ENCODE measurements around the gene ACACA.
"Not testable (repeated sequence)": the region's sequence is repeated elsewhere in the genome, so short reads cannot be mapped to it uniquely, and the experiment has no call there.

The ACACA gene

DNA sequence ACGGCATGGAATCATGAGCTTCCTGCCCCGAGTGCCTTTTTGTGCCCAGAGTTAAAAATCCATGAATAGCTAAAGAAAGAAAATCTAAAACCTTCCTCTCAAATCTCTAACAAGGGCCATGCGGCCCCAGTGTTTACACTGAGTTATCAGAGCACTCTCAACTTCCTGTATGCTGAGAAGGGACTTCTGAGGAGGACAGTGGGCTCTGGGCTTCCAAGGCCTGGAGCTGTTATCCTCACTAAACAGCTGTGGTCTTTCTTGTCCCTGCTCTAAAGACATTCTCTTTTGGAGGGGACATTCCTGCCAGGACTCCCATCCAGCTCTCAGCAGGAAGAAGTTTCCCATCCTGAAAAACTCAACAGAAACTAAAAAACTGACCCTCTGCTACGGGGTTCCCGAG, 322.3 kb downstream of the ACACA start:
- H3K4me3 ChIP-seq (ENCODE audit: low read depth, low read length), result no peak overlapping the region
- DNase-seq (ENCODE audit: low read depth), result no peak
- TF ChIP-seq, protein P1, sequence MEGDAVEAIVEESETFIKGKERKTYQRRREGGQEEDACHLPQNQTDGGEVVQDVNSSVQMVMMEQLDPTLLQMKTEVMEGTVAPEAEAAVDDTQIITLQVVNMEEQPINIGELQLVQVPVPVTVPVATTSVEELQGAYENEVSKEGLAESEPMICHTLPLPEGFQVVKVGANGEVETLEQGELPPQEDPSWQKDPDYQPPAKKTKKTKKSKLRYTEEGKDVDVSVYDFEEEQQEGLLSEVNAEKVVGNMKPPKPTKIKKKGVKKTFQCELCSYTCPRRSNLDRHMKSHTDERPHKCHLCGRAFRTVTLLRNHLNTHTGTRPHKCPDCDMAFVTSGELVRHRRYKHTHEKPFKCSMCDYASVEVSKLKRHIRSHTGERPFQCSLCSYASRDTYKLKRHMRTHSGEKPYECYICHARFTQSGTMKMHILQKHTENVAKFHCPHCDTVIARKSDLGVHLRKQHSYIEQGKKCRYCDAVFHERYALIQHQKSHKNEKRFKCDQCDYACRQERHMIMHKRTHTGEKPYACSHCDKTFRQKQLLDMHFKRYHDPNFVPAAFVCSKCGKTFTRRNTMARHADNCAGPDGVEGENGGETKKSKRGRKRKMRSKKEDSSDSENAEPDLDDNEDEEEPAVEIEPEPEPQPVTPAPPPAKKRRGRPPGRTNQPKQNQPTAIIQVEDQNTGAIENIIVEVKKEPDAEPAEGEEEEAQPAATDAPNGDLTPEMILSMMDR (IDR thresholded peaks at IDR 0.05; ENCODE audit: insufficient read depth, low read depth, low read length, missing control alignments), result no peak

DNA sequence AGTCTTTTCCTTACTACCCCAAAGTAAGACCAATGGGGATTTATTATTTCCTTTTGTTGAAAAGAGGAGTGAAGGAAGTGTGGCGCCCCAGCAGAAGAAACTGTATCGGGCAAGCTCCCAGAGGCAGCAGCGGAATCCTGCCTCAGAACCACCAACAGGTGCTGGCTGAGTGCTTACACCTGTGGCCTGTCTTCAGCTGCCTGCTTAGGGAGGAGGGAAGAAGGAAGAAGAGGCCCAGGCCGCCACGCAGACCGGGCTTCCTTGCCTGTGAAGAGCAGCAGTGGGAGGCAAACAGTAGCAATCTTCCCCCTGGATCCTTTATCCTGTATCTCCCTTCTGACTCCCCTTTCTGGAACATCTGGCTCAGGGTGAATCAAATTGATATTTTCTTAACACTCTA, 323.2 kb downstream of the ACACA start:
- no peak overlapping the region for H3K4me3 ChIP-seq (ENCODE audit: low read depth, low read length)
- no peak for DNase-seq (ENCODE audit: low read depth)
- TF ChIP-seq, protein P1 (IDR thresholded peaks at IDR 0.05; ENCODE audit: insufficient read depth, low read depth, low read length, missing control alignments), result no peak

DNA sequence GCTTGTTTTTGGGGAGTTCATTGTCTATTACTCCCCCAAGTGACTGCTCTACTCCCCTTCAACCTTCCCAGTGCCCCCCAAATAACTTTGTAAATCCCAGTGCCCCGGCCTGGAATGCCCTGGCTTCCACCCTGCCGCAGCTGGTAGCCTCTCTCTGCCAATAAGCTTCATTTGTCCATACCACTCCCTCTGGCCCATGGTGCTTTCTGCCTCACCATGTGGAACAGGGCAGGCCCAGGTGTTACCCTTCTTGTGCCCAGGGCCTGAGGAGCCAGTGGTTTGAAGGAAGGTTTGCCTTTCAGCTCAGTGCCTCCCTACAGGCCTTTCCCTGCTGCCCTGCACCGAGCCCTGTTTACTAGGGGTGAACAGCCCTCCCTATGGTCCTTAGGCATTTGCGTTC, 323.7 kb downstream of the ACACA start:
- H3K4me3 ChIP-seq (ENCODE audit: low read depth, low read length), result no peak overlapping the region
- TF ChIP-seq, protein P1 (IDR thresholded peaks at IDR 0.05; ENCODE audit: insufficient read depth, low read depth, low read length, missing control alignments), result no peak
- DNase-seq (ENCODE audit: low read depth), result no peak

DNA sequence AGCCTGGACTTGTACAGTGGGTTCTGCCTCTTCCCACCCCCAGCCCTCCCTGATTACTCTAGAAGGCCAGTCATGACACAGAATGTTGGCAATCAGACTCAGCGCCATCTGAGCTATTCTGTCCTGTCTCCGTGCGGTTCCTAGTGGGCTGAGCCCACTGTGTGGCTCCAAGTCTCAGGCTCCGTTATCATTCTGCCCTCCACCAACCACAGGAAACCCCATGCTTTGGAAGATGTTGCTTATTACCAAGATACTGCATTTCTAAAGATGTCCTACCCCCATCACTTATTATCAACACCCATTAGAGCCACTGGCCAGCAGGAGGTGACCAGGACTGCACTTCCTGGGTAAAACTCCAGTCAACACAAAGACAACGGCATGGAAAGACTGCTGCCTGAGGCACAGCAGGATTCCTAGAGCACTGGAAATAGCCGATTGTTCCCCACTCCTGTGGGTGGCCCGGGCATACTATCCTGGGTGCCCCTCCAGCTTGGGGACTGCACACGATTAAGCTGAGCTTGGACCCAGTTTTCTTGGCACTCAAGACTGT, 324.2 kb downstream of the ACACA start:
- TF ChIP-seq, protein P1 (IDR thresholded peaks at IDR 0.05; ENCODE audit: insufficient read depth, low read depth, low read length, missing control alignments), result no peak
- H3K4me3 ChIP-seq (ENCODE audit: low read depth, low read length), result no peak overlapping the region
- DNase-seq (ENCODE audit: low read depth), result no peak

DNA sequence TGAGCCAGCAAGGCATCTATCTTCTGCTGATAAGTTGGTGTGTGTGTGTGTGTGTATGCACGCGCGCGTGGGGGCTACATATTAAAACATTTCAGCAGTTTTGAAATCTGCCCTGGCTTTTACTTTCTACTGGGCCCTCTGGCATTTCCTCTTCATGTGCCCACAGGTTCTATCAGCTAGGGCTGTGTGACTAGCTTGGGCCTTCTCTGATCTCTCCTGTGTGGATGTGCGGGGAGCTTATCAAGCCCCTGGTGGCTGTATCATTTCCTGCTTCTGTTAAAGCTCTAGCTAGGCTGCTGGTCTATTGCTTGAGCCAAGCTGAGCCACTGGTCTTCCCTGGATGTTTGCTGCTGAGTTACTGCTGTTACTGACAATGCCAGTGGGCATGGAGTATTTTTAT, 325.3 kb downstream of the ACACA start:
- no peak for DNase-seq (ENCODE audit: low read depth)
- TF ChIP-seq, protein P1 (IDR thresholded peaks at IDR 0.05; ENCODE audit: insufficient read depth, low read depth, low read length, missing control alignments), result no peak
- H3K4me3 ChIP-seq (ENCODE audit: low read depth, low read length), result no peak overlapping the region

DNA sequence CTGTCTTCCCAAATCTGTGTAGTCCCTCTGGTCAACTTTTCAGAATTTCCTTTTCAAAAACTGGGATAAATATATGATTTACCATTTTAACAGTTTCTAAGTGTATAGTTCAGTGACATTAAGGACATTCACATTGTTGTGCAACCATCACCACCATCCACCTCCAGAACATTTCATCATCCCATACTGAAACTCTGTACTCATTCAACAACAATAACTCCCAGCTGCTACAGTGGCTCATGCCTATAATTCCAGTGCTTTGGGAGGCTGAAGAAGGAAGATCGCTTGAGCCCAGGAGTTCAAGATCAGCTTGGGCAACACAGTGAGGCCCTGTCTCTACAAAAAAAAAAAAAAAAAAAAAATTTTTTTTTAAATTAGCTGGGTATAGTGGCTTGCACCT, 326.9 kb downstream of the ACACA start:
- DNase-seq (ENCODE audit: low read depth), result no peak
- TF ChIP-seq, protein P1 (IDR thresholded peaks at IDR 0.05; ENCODE audit: insufficient read depth, low read depth, low read length, missing control alignments), result no peak

DNA sequence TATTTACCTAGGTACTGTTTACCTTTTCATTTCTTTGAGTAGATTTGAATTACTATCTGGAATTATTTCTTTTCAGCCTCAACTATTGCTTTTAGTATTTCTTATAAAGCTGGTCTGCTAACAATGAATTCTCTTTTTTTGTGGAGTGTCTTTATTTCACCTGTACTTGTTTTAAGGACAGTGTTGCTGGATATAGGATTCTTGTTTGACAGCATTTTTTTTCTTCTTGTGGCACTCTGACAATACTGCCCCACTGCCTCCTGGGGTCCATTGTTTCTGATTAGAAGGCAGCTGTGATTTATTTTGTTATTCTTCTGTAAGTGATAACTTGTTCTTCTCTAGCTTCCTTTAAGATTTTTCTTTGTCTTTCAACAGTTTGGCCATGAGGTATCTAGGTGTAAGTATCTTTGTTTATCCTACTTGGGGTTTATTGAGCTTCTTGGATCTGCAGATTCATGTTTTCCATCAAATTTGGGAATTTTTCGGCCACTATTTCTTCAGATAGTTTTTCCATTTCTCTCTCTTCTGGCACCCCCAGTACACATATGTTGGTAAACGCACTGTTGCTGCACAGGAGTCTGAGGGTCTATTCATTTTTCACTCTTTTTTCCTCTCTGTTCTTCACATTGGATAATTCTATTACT, 327.4 kb downstream of the ACACA start:
- no peak for DNase-seq (ENCODE audit: low read depth)
- TF ChIP-seq, protein P1 (IDR thresholded peaks at IDR 0.05; ENCODE audit: insufficient read depth, low read depth, low read length, missing control alignments), result no peak

More for the DNA sequence above, 326.9 kb downstream of the ACACA start:
- H3K4me3 ChIP-seq (ENCODE audit: low read depth, low read length), result no peak overlapping the region

DNA sequence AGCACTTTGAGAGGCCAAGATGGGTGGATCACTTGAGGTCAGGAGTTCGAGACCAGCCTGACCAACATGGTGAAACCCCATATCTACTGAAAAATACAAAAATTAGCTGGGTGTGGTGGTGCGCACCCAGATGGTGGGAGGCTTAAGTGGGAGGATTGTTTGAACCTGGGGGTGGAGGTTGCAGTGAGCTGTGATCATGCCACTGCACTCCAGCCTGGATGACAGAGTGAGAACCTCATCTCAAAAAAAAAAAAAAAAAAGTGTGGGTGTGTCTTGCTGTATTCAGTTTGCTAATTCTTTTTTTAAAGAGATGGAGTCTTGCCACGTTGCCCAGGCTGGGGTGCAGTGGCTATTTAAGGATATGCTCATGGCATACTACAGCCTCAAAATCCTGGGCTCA, 333.2 kb downstream of the ACACA start:
- not testable (repeated sequence) for DNase-seq (ENCODE audit: low read depth); H3K4me3 ChIP-seq (ENCODE audit: low read depth, low read length)

More for the DNA sequence above, 327.4 kb downstream of the ACACA start:
- no peak overlapping the region for H3K4me3 ChIP-seq (ENCODE audit: low read depth, low read length)
